Activated CD8-positive, alpha-beta T cell treated with anti-CD3 and anti-CD28 coated beads for 36 hours (primary cell): Measurements from ENCODE around the gene LRP1B. TPM values are rescaled to one million over a fixed set of nuclear protein-coding genes. Genes with fewer than 3 reads are reported as not detected.

ENCODE experiments used
- ATAC-seq: fragments of 200-7000 bp; cut with Tn5 transposase; one replicate; pipeline ENCODE4 v1.10.0; 2021; ENCODE audit warnings: mild to moderate bottlenecking, moderate library complexity
- CTCF ChIA-PET: fragments of 350-600 bp; sonication (Branson Sonifier 250); formaldehyde crosslinking; loops from one replicate; lab custom pipeline; 2021; ENCODE audit warnings: antibody characterized with exemption; lab: Charles Lee
- POLR2A ChIA-PET: fragments of 350-600 bp; sonication (Branson Sonifier 250); formaldehyde crosslinking; loops from one replicate; lab custom pipeline; 2021; ENCODE audit warnings: antibody characterized with exemption; lab: Charles Lee
- DNase-seq: peaks from one replicate; pipeline ENCODE4 v3.0.0-alpha.2; 2020
- H3K27ac Mint-ChIP-seq: one replicate; pipeline ENCODE4 v1.8.0; 2021; ENCODE audit warnings: mild to moderate bottlenecking, mixed read lengths
- H3K27me3 Mint-ChIP-seq: one replicate; pipeline ENCODE4 v1.8.0; 2021; ENCODE audit warnings: mixed read lengths
- H3K36me3 Mint-ChIP-seq: one replicate; pipeline ENCODE4 v1.8.0; 2021; ENCODE audit warnings: low read depth, mixed read lengths
- H3K4me1 Mint-ChIP-seq: one replicate; pipeline ENCODE4 v1.8.0; 2021; ENCODE audit warnings: low read depth, mixed read lengths
- H3K4me3 Mint-ChIP-seq: one replicate; pipeline ENCODE4 v1.8.0; 2021; ENCODE audit warnings: mild to moderate bottlenecking, moderate library complexity, mixed read lengths
- H3K9me3 Mint-ChIP-seq: one replicate; pipeline ENCODE4 v1.8.0; 2021; ENCODE audit warnings: mixed read lengths
- CTCF ChIP-seq: fragments of 200-600 bp; IDR thresholded peaks from one replicate; pipeline ENCODE4 v1.8.0; 2022; ENCODE audit warnings: antibody characterized with exemption, mild to moderate bottlenecking
- intact Hi-C: fragments of 100-400 bp; cut with micrococcal nuclease; formaldehyde crosslinking; loops from one replicate; pipeline ENCODE4 v1.10.0; 2022
- total RNA-seq, 2 experiments: library from RNA; stranded (reverse); gene quantifications; one replicate each; pipeline ENCODE4 v1.2.3, GENCODE V29; 2021

The LRP1B gene
- total RNA-seq, 2 experiments from 2014 or later: not detected

GRCh38 chr2:141125432-141125831, 1005.4 kb downstream of the LRP1B start:
- ATAC-seq (no peak), DNase-seq (no peak)
- H3K4me3 Mint-ChIP-seq: no peak overlapping the region
- H3K27ac Mint-ChIP-seq: no peak overlapping the region
- no peaks in the 10 kb centered on the region for H3K27me3 Mint-ChIP-seq
- H3K9me3 Mint-ChIP-seq: peaks cover 10% of the 10 kb centered on the region
- ChIA-PET POLR2A (no interaction called here), CTCF (no interaction called here)
- H3K4me1 Mint-ChIP-seq: no peaks in the 10 kb centered on the region
- no peak for TF ChIP-seq CTCF
- no peaks in the 10 kb centered on the region for H3K36me3 Mint-ChIP-seq
- intact Hi-C loops: no loop called here

- intact Hi-C loops: no loop called here
- ATAC-seq (no peak), DNase-seq (no peak)
- ChIA-PET CTCF (no interaction called here), POLR2A (no interaction called here)
- no peaks in the 10 kb centered on the region for H3K36me3 Mint-ChIP-seq
- no peak overlapping the region for H3K4me3 Mint-ChIP-seq
- no peak for TF ChIP-seq CTCF
- H3K27ac Mint-ChIP-seq: no peak overlapping the region
- H3K4me1 Mint-ChIP-seq: no peaks in the 10 kb centered on the region
- no peaks in the 10 kb centered on the region for H3K27me3 Mint-ChIP-seq
- H3K9me3 Mint-ChIP-seq: peaks cover 5% of the 10 kb centered on the region
Observed at GRCh38 chr2:141118836-141119235, 1012.0 kb downstream of the LRP1B start.

GRCh38 chr2:141113301-141113700, 1017.5 kb downstream of the LRP1B start:
- peaks cover 2% of the 10 kb centered on the region for H3K9me3 Mint-ChIP-seq
- POLR2A ChIA-PET: no interaction called here
- CTCF ChIA-PET: no interaction called here
- no peaks in the 10 kb centered on the region for H3K36me3 Mint-ChIP-seq
- ATAC-seq (no peak), DNase-seq (no peak)
- no peak overlapping the region for H3K27ac Mint-ChIP-seq
- H3K27me3 Mint-ChIP-seq: no peaks in the 10 kb centered on the region
- no peaks in the 10 kb centered on the region for H3K4me1 Mint-ChIP-seq
- no peak for TF ChIP-seq CTCF
- no peak overlapping the region for H3K4me3 Mint-ChIP-seq
- intact Hi-C loops: no loop called here

- TF ChIP-seq CTCF: no peak
- no peak overlapping the region for H3K4me3 Mint-ChIP-seq
- CTCF ChIA-PET: no interaction called here
- ATAC-seq: no peak
- H3K27me3 Mint-ChIP-seq: no peaks in the 10 kb centered on the region
- DNase-seq: no peak
- H3K27ac Mint-ChIP-seq: no peak overlapping the region
- H3K9me3 Mint-ChIP-seq: peaks cover 4% of the 10 kb centered on the region
- H3K36me3 Mint-ChIP-seq: no peaks in the 10 kb centered on the region
- intact Hi-C loops: no loop called here
- POLR2A ChIA-PET: no interaction called here
- H3K4me1 Mint-ChIP-seq: no peaks in the 10 kb centered on the region
Observed at GRCh38 chr2:141109633-141110032, 1021.2 kb downstream of the LRP1B start.

GRCh38 chr2:141105763-141106162, 1025.1 kb downstream of the LRP1B start:
- H3K27ac Mint-ChIP-seq: no peak overlapping the region
- ATAC-seq: no peak
- no peak for TF ChIP-seq CTCF
- H3K4me3 Mint-ChIP-seq: no peak overlapping the region
- DNase-seq: no peak
- no peaks in the 10 kb centered on the region for H3K36me3 Mint-ChIP-seq
- intact Hi-C loops: no loop called here
- H3K9me3 Mint-ChIP-seq: peaks cover 5% of the 10 kb centered on the region
- H3K4me1 Mint-ChIP-seq: no peaks in the 10 kb centered on the region
- POLR2A ChIA-PET: no interaction called here
- CTCF ChIA-PET: no interaction called here
- no peaks in the 10 kb centered on the region for H3K27me3 Mint-ChIP-seq
